Thymus (tissue), 11 donors: ENCODE measurements around the gene BOD1L1. TPM values are rescaled to one million over a fixed set of nuclear protein-coding genes. Genes with fewer than 3 reads are reported as not detected.
"Not testable (repeated sequence)": the region's sequence is repeated elsewhere in the genome, so short reads cannot be mapped to it uniquely, and the experiment has no call there.

ENCODE experiments used
- DNase-seq, 9 donors: peaks; one replicate each; pipeline ENCODE4 v3.0.0-alpha.2; 2013; ENCODE audit warnings: low spot score in 9 of 9, low read depth in 6 of 9, missing footprints in 1 of 9
- H3K27ac ChIP-seq, 2 donors: one replicate each; pipeline ENCODE4 v1.5.1; 2013; ENCODE audit warnings: control low read depth in 1 of 2, low read depth in 1 of 2, low read length in 1 of 2, mild to moderate bottlenecking in 1 of 2, moderate library complexity in 1 of 2
- H3K27me3 ChIP-seq, 2 donors: one replicate each; pipeline ENCODE4 v1.5.1; 2013; ENCODE audit warnings: low read length in 1 of 2; ENCODE audit not compliant: control insufficient read depth in 2 of 2, insufficient read depth in 1 of 2
- H3K36me3 ChIP-seq, 2 donors: one replicate each; pipeline ENCODE4 v1.5.1; 2013; ENCODE audit warnings: low read length in 1 of 2, mild to moderate bottlenecking in 1 of 2, moderate library complexity in 1 of 2; ENCODE audit not compliant: control insufficient read depth in 2 of 2, insufficient read depth in 2 of 2
- H3K4me1 ChIP-seq, 2 donors: one replicate each; pipeline ENCODE4 v1.5.1; 2013; ENCODE audit warnings: low read length in 2 of 2; ENCODE audit not compliant: control insufficient read depth in 2 of 2, insufficient read depth in 2 of 2
- H3K4me3 ChIP-seq, 2 donors: one replicate each; pipeline ENCODE4 v1.5.1; 2013; ENCODE audit warnings: low read length in 2 of 2, control low read depth in 1 of 2, mild to moderate bottlenecking in 1 of 2
- H3K9me3 ChIP-seq, 2 donors: one replicate each; pipeline ENCODE4 v1.5.1; 2013; ENCODE audit warnings: low read length in 1 of 2, mild to moderate bottlenecking in 1 of 2; ENCODE audit not compliant: control insufficient read depth in 2 of 2, insufficient read depth in 1 of 2
- WGBS: extraction: QIAGEN DNeasy Blood & Tissue Kit; methylation state at CpG from one replicate; pipeline ENCODE4 v1.1.7; 2013; 5-methylcytosine and 5-hydroxymethylcytosine counted together
- polyA plus RNA-seq: library from polyadenylated mRNA; stranded (reverse); fragments of 200-250 nt; gene quantifications from one replicate; pipeline ENCODE4 v1.2.3, GENCODE V29; 2013
- total RNA-seq: library from RNA; stranded (reverse); fragments of 120-200 nt; gene quantifications from one replicate; pipeline ENCODE4 v1.2.4, GENCODE V29; 2013
- donor health status: healthy.

The BOD1L1 gene
- total and polyA plus RNA-seq, 2 donors, result 20.0 to 27.1 TPM

- no peaks in the 10 kb centered on the region for H3K27me3 ChIP-seq
- WGBS, result 98% methylated on average over 3 of the region's 3 CpGs
- H3K4me3 ChIP-seq, result no peak overlapping the region
- no peaks in the 10 kb centered on the region for H3K4me1 ChIP-seq
- no peak for DNase-seq
- no peaks in the 10 kb centered on the region for H3K9me3 ChIP-seq
- H3K27ac ChIP-seq, result no peak overlapping the region
- peaks cover 40 to 59% of the 10 kb centered on the region in 2 donors for H3K36me3 ChIP-seq
Observed at GRCh38 chr4:13577660-13578059, 49.9 kb downstream of the BOD1L1 start.

DNA sequence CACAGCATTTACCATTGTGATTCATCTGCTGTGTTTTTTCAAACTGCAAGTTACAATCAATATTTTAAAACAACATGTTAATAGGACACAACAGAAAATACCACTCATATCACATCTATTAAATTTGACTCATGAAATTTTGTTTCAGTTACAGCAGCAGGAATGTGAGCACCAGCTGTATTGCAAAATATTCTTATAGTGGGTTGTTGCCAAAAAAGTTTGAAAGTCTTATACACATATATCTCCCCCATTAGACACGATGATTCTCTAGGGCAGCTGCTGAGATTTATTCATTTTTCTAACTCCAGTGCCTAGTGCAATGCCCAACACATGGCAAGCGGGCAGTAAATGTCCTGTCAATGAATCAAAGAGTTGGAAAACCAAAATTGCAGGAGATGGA lies 56.6 kb downstream of the BOD1L1 start:
- WGBS, result 98% methylated on average over 2 of the region's 2 CpGs
- peaks cover 38 to 68% of the 10 kb centered on the region in 2 donors for H3K36me3 ChIP-seq
- no peak overlapping the region for H3K4me3 ChIP-seq
- no peak overlapping the region for H3K27ac ChIP-seq
- no peaks in the 10 kb centered on the region for H3K4me1 ChIP-seq
- DNase-seq, result no peak
- H3K27me3 ChIP-seq, result no peaks in the 10 kb centered on the region
- no peaks in the 10 kb centered on the region for H3K9me3 ChIP-seq

DNA sequence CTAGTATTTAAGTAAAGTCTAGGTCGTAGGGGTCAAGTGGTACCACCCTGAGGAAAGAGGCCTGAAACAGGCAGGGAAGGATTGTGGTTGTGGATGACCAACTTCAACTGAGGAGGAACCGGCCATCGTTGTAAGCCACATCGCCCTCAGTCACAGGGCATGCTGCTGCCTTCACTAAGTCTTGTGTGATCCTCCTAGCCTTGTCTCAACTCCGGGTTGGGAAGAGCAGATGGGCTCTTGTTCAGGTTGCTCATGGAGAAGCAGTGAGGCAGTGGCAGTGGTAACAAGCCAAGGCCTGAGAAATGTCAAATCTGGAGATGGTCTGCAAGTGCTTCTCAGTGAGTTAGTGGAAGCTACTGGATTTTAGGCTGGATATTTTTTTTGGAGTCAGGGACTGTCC lies 60.4 kb downstream of the BOD1L1 start:
- no peaks in the 10 kb centered on the region for H3K4me1 ChIP-seq
- H3K36me3 ChIP-seq, result peaks cover 26 to 43% of the 10 kb centered on the region in 2 donors
- DNase-seq, result no peak
- H3K9me3 ChIP-seq, result no peaks in the 10 kb centered on the region
- no peak overlapping the region for H3K27ac ChIP-seq
- H3K4me3 ChIP-seq, result no peak overlapping the region
- 98% methylated on average over 5 of the region's 5 CpGs for WGBS
- no peaks in the 10 kb centered on the region for H3K27me3 ChIP-seq

- WGBS, result 97% methylated on average over 1 of the region's 1 CpG
Observed at GRCh38 chr4:13562876-13563275, 64.6 kb downstream of the BOD1L1 start.

GRCh38 chr4:13561673-13562072 lies 65.9 kb downstream of the BOD1L1 start:
- Histone ChIP-seq H3K27me3 (no peaks in the 10 kb centered on the region), H3K9me3 (no peaks in the 10 kb centered on the region), H3K36me3 (peaks cover 0 to 3% of the 10 kb centered on the region in 2 donors), H3K4me3 (no peak overlapping the region), H3K4me1 (no peaks in the 10 kb centered on the region), H3K27ac (no peak overlapping the region)
- WGBS, result 84% methylated on average over 4 of the region's 4 CpGs
- no peak for DNase-seq

More at GRCh38 chr4:13562876-13563275, 64.6 kb downstream of the BOD1L1 start:
- DNase-seq, result no peak
- Histone ChIP-seq H3K27ac (no peak overlapping the region), H3K4me3 (no peak overlapping the region), H3K9me3 (no peaks in the 10 kb centered on the region), H3K27me3 (no peaks in the 10 kb centered on the region), H3K36me3 (peaks cover 6 to 12% of the 10 kb centered on the region in 2 donors), H3K4me1 (no peaks in the 10 kb centered on the region)

DNA sequence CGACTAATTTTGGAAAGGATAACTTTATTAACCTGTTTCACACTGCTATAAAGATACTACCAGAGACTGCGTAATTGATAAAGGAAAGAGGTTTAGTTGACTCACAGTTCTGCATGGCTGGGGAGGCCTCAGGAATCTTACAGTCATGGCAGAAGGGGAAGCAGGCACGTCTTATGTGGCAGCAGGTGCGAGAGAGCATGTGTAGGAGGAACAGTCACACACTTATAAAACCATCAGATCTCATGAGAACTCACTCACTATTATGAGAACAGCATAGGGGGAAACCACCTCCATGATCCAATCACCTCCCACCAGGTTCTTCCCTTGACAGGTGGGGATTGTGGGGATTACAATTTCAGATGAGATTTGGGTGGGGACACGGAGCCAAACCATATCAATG lies 67.4 kb downstream of the BOD1L1 start:
- not testable (repeated sequence) for DNase-seq, H3K4me1 ChIP-seq, H3K27me3 ChIP-seq, H3K9me3 ChIP-seq, H3K4me3 ChIP-seq, H3K36me3 ChIP-seq, H3K27ac ChIP-seq
- WGBS, result 69% methylated on average over 5 of the region's 5 CpGs

- no peaks in the 10 kb centered on the region for H3K4me1 ChIP-seq
- DNase-seq, result no peak
- no peaks in the 10 kb centered on the region for H3K9me3 ChIP-seq
- H3K4me3 ChIP-seq, result no peak overlapping the region
- no peaks in the 10 kb centered on the region for H3K27me3 ChIP-seq
- 20% methylated on average over 2 of the region's 2 CpGs for WGBS
- H3K36me3 ChIP-seq, result no peaks in the 10 kb centered on the region
- H3K27ac ChIP-seq, result no peak overlapping the region
Observed at GRCh38 chr4:13559413-13559812, 68.1 kb downstream of the BOD1L1 start.

- WGBS, result 87% methylated on average over 1 of the region's 1 CpG
- Histone ChIP-seq H3K36me3 (no peaks in the 10 kb centered on the region), H3K4me3 (no peak overlapping the region), H3K27ac (no peak overlapping the region), H3K9me3 (no peaks in the 10 kb centered on the region), H3K27me3 (no peaks in the 10 kb centered on the region), H3K4me1 (no peaks in the 10 kb centered on the region)
- no peak for DNase-seq
Observed at GRCh38 chr4:13558881-13559280, 68.6 kb downstream of the BOD1L1 start.

- WGBS, result 94% methylated on average over 2 of the region's 2 CpGs
- no peak overlapping the region for H3K27ac ChIP-seq
Observed at GRCh38 chr4:13555325-13555724, 72.2 kb downstream of the BOD1L1 start.

DNA sequence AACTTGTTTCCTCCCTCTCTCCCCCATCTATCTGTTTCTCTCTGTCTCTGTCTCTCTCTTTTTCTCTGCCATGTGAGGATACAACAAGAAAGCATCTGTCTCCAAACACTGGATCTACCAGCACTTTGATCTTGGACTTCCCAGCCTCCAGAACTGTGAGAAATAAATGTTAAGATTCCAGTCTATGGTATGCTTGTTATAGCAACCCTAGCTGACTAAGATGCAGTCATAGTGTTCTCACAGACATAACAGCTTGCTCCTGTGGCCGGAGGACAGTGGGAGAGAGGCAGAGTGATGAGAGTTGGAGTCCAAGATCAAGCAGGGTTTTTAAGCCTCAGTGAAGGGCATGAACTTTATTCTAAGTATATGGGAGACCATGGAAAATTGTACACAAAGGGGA lies 74.4 kb downstream of the BOD1L1 start:
- no peak for DNase-seq
- no peak overlapping the region for H3K27ac ChIP-seq
- no peaks in the 10 kb centered on the region for H3K36me3 ChIP-seq
- peaks cover 0 to 5% of the 10 kb centered on the region in 2 donors for H3K4me1 ChIP-seq
- WGBS, result 93% methylated on average over 1 of the region's 1 CpG
- H3K9me3 ChIP-seq, result no peaks in the 10 kb centered on the region
- peaks cover 13 to 24% of the 10 kb centered on the region in 2 donors for H3K27me3 ChIP-seq
- H3K4me3 ChIP-seq, result no peak overlapping the region

More at GRCh38 chr4:13555325-13555724, 72.2 kb downstream of the BOD1L1 start:
- Histone ChIP-seq H3K36me3 (no peaks in the 10 kb centered on the region), H3K9me3 (no peaks in the 10 kb centered on the region), H3K4me3 (no peak overlapping the region), H3K27me3 (peaks cover 0 to 2% of the 10 kb centered on the region in 2 donors), H3K4me1 (no peaks in the 10 kb centered on the region)
- DNase-seq, result no peak
